EL (cell line): Measurements from ENCODE around the gene DNAJC10.
A peak's percentile ranks its signal among the peaks of the same experiment; 100 is the strongest.
"Not testable (repeated sequence)": the region's sequence is repeated elsewhere in the genome, so short reads cannot be mapped to it uniquely, and the experiment has no call there.

Experiments
- DNase-seq: peaks from one replicate; pipeline ENCODE4 v3.0.0-alpha.2; 2016

The DNAJC10 gene

GRCh38 chr2:182728014-182728413, 12.0 kb downstream of the DNAJC10 start:
- DNase-seq = no peak

GRCh38 chr2:182729710-182730339, 13.8 kb downstream of the DNAJC10 start:
- DNase-seq = no peak

- DNase-seq = no peak
Observed at GRCh38 chr2:182730486-182730885, 14.4 kb downstream of the DNAJC10 start.

GRCh38 chr2:182732736-182733135, 16.7 kb downstream of the DNAJC10 start:
- no peak for DNase-seq

- no peak for DNase-seq
Observed at GRCh38 chr2:182733572-182733971, 17.5 kb downstream of the DNAJC10 start.

- not testable (repeated sequence) for DNase-seq
Observed at GRCh38 chr2:182736856-182737255, 20.8 kb downstream of the DNAJC10 start.

- no peak for DNase-seq
Observed at GRCh38 chr2:182740701-182741100, 24.6 kb downstream of the DNAJC10 start.

GRCh38 chr2:182741620-182742019, 25.6 kb downstream of the DNAJC10 start:
- DNase-seq = no peak

GRCh38 chr2:182744490-182744889, 28.4 kb downstream of the DNAJC10 start:
- no peak for DNase-seq

GRCh38 chr2:182745061-182745460, 29.0 kb downstream of the DNAJC10 start:
- DNase-seq = no peak

GRCh38 chr2:182745894-182746293, 29.8 kb downstream of the DNAJC10 start:
- DNase-seq = not testable (repeated sequence)

- DNase-seq = no peak
Observed at GRCh38 chr2:182754231-182754630, 38.2 kb downstream of the DNAJC10 start.

- DNase-seq = no peak
Observed at GRCh38 chr2:182758379-182758778, 42.3 kb downstream of the DNAJC10 start.

- DNase-seq = peak; percentile 6
Observed at GRCh38 chr2:182761903-182762302, 45.8 kb downstream of the DNAJC10 start.

GRCh38 chr2:182763311-182763912, 47.4 kb downstream of the DNAJC10 start:
- peak; percentile 47 for DNase-seq

- DNase-seq = no peak
Observed at GRCh38 chr2:182766626-182767025, 50.6 kb downstream of the DNAJC10 start.

GRCh38 chr2:182767578-182767977, 51.5 kb downstream of the DNAJC10 start:
- peak; percentile 29 for DNase-seq

- DNase-seq = not testable (repeated sequence)
Observed at GRCh38 chr2:182768950-182769349, 52.9 kb downstream of the DNAJC10 start.

- DNase-seq = no peak
Observed at GRCh38 chr2:182779323-182779722, 63.3 kb downstream of the DNAJC10 start.

- DNase-seq = not testable (repeated sequence)
Observed at GRCh38 chr2:182781099-182781498, 65.0 kb downstream of the DNAJC10 start.

GRCh38 chr2:182782686-182783085, 66.6 kb downstream of the DNAJC10 start:
- DNase-seq = not testable (repeated sequence)

- no peak for DNase-seq
Observed at GRCh38 chr2:182784058-182784706, 68.1 kb downstream of the DNAJC10 start.

GRCh38 chr2:182784777-182785176, 68.7 kb downstream of the DNAJC10 start:
- DNase-seq = peak; percentile 32

- no peak for DNase-seq
Observed at GRCh38 chr2:182792441-182792840, 76.4 kb downstream of the DNAJC10 start.
